Heart left ventricle (tissue), 16 donors: ENCODE measurements around the gene ADPRHL1. TPM values are rescaled to one million over a fixed set of nuclear protein-coding genes. Genes with fewer than 3 reads are reported as not detected.
A peak's percentile ranks its signal among the peaks of the same experiment; 100 is the strongest.

Experiments
- ATAC-seq, 4 donors: fragments of 200-7000 bp; cut with Tn5 transposase; one replicate each; pipeline ENCODE4 v1.9.1; 2020 to 2022; ENCODE audit warnings: moderate library complexity in 4 of 4, mild to moderate bottlenecking in 3 of 4, moderate number of reproducible peaks in 1 of 4
- DNase-seq, 5 donors: peaks; one replicate each; pipeline ENCODE4 v3.0.0-alpha.2; 2020
- H3K27ac ChIP-seq, 12 donors: fragments of 200-600 bp; sonication (generic) in 4 of 12; one replicate each; pipeline versions ENCODE4 v1.5.0 to v1.8.0; 2016 to 2022; ENCODE audit warnings: mild to moderate bottlenecking in 2 of 12
- H3K27me3 ChIP-seq, 9 donors: fragments of 200-600 bp; sonication (generic) in 2 of 9; one replicate each; pipeline versions ENCODE4 v1.5.1 to v1.8.0; 2016 to 2022; ENCODE audit warnings: mild to moderate bottlenecking in 3 of 9
- H3K36me3 ChIP-seq, 9 donors: fragments of 200-600 bp; sonication (generic) in 2 of 9; one replicate each; pipeline versions ENCODE4 v1.5.0 to v1.8.0; 2018 to 2022; ENCODE audit warnings: mild to moderate bottlenecking in 2 of 9
- H3K4me1 ChIP-seq, 12 donors: fragments of 200-600 bp; sonication (generic) in 4 of 12; one replicate each; pipeline versions ENCODE4 v1.5.0 to v1.8.0; 2016 to 2022; ENCODE audit warnings: mild to moderate bottlenecking in 3 of 12
- H3K4me3 ChIP-seq, 12 donors: fragments of 200-600 bp; sonication (generic) in 4 of 12; one replicate each; pipeline versions ENCODE4 v1.5.0 to v1.8.0; 2017 to 2022; ENCODE audit warnings: mild to moderate bottlenecking in 9 of 12, moderate library complexity in 4 of 12
- H3K9me3 ChIP-seq, 12 donors: fragments of 200-600 bp; sonication (generic) in 4 of 12; one replicate each; pipeline versions ENCODE4 v1.5.0 to v1.8.0; 2016 to 2022; ENCODE audit warnings: mild to moderate bottlenecking in 1 of 12
- CTCF ChIP-seq, 12 donors: fragments of 200-600 bp; sonication (generic) in 4 of 12; IDR thresholded peaks; one replicate each; pipeline versions ENCODE4 v1.5.0 to v1.8.0; 2018 to 2022; ENCODE audit warnings: antibody characterized with exemption in 12 of 12, mild to moderate bottlenecking in 5 of 12
- POLR2A ChIP-seq, 2 donors: fragments of 450-650 bp; IDR thresholded peaks; one replicate each; pipeline ENCODE4 v1.6.1; 2017; ENCODE audit warnings: antibody characterized with exemption in 2 of 2, mild to moderate bottlenecking in 2 of 2, moderate library complexity in 2 of 2
- WGBS, 4 donors: extraction: QIAGEN DNeasy Blood & Tissue Kit in 2 of 4; methylation state at CpG; one replicate each; pipeline versions ENCODE4 v1.1.5 to v1.1.7; 2013 to 2018; 5-methylcytosine and 5-hydroxymethylcytosine counted together
- intact Hi-C, 10 donors: fragments of 100-400 bp; cut with DNase I; formaldehyde crosslinking; loops; one replicate each; pipeline versions ENCODE4 v1.11.1 to v1.14.2; 2022
- polyA plus RNA-seq, 2 donors: library from polyadenylated mRNA; stranded (reverse); fragments of 200-250 nt; gene quantifications; one replicate each; pipeline ENCODE4 v1.2.3, GENCODE V29; 2013
- total RNA-seq, 9 donors: library from RNA; depleted of rRNA in 2 of 9; stranded (reverse); fragments of >200 nt in 2 of 9; fragmentation: NEBNext Ultra II Directional in 3 of 9; extraction: Animal tissue kit (Norgen Biotek cat#: 25700) in 3 of 9; gene quantifications; one replicate each; pipeline versions ENCODE4 v1.1.0 to v1.2.4, GENCODE V29; 2016 to 2023
- donor health status: ischemic (EF 13 %, LVEDD 7.1; RV severe dilation, severe dysfunction).
- donor health status: healthy with polysubstance abuse.
- donor health status: DM: no; HTN: yes; CAD: no.
- donor health status: DM: no; HTN: no; CAD: no.
- donor health status: ischemic (EF 25% LVEDD 6.9; RV normal size, moderate dysfunction).
- donor health status: ischemic (EF 25% LVEDD 5.7; RV mildly dilated, moderate dysfunction).
- donor health status: healthy.
- donor health status: DM: yes; HTN: yes; CAD: no.
- donor health status: ischemic (EF 35%, LVEDD 5.7; RV mildly dilated, moderate dysfunction).
- donor health status: nonischemic (EF 11% LVEDD 7.7; RV severe dilation, severe dysfunction).
- donor health status: DM: yes; HTN: yes; CAD: no.
- donor health status: PGD.
- donor health status: ischemic (EF 29% LVEDD 5.4; RV normal size, mild dysfunction).
- donor health status: nonischemic (EF 23%, LVEDD 6.1; RV moderate dilation, normal function).

Gene ADPRHL1
- total and polyA plus RNA-seq, 11 donors: 160 to 774 (median 521) TPM

GRCh38 chr13:113367771-113368170 lies 85.5 kb downstream of the ADPRHL1 start:
- intact Hi-C loops: no loop called here
- no peak for TF ChIP-seq POLR2A (IDR thresholded peaks at IDR 0.05)
- no peak for TF ChIP-seq CTCF (IDR thresholded peaks at IDR 0.05)
- Histone ChIP-seq H3K27me3 (peaks cover 0 to 21% (median 10%) of the 10 kb centered on the region in 9 donors), H3K4me3 (no peak overlapping the region), H3K36me3 (no peaks in the 10 kb centered on the region), H3K27ac (no peak overlapping the region), H3K4me1 (peaks cover 0 to 18% (median 3%) of the 10 kb centered on the region in 12 donors), H3K9me3 (no peaks in the 10 kb centered on the region)
- 78 to 83% (median 78%) methylated on average over 6 of the region's 6 CpGs for WGBS, 4 donors
- DNase-seq: peak in 1 of 5 donors; percentile 15
- no peak for ATAC-seq

GRCh38 chr13:113367020-113367560 lies 86.2 kb downstream of the ADPRHL1 start:
- intact Hi-C loops: no loop called here
- ATAC-seq (no peak), DNase-seq (peak in 1 of 5 donors; percentile 8)
- H3K4me1 ChIP-seq: peaks cover 0 to 18% (median 3%) of the 10 kb centered on the region in 12 donors
- WGBS, 4 donors: 82 to 85% (median 84%) methylated on average over 14 to 15 of the region's 15 CpGs
- H3K9me3 ChIP-seq: no peaks in the 10 kb centered on the region
- H3K36me3 ChIP-seq: no peaks in the 10 kb centered on the region
- no peak overlapping the region for H3K27ac ChIP-seq
- TF ChIP-seq POLR2A (IDR thresholded peaks at IDR 0.05) (no peak), CTCF (IDR thresholded peaks at IDR 0.05) (no peak)
- no peak overlapping the region for H3K4me3 ChIP-seq
- peaks cover 0 to 27% (median 10%) of the 10 kb centered on the region in 9 donors for H3K27me3 ChIP-seq

- 73 to 82% (median 78%) methylated on average over 4 to 9 of the region's 9 CpGs for WGBS, 4 donors
- no peak for TF ChIP-seq POLR2A (IDR thresholded peaks at IDR 0.05)
- no peak for TF ChIP-seq CTCF (IDR thresholded peaks at IDR 0.05)
Measured at GRCh38 chr13:113365971-113366588, 87.2 kb downstream of the ADPRHL1 start.

GRCh38 chr13:113365583-113365970 lies 87.7 kb downstream of the ADPRHL1 start:
- no peaks in the 10 kb centered on the region for H3K36me3 ChIP-seq
- H3K27me3 ChIP-seq: peaks cover 0 to 37% (median 10%) of the 10 kb centered on the region in 9 donors
- H3K4me1 ChIP-seq: peaks cover 0 to 18% (median 3%) of the 10 kb centered on the region in 12 donors
- intact Hi-C loops: no loop called here
- 91 to 95% (median 95%) methylated on average over 22 of the region's 22 CpGs for WGBS, 4 donors
- DNase-seq: peak in 1 of 5 donors; percentile 15
- TF ChIP-seq CTCF (IDR thresholded peaks at IDR 0.05) (no peak), POLR2A (IDR thresholded peaks at IDR 0.05) (no peak)
- no peak overlapping the region for H3K4me3 ChIP-seq
- no peak for ATAC-seq
- no peak overlapping the region for H3K27ac ChIP-seq
- H3K9me3 ChIP-seq: no peaks in the 10 kb centered on the region

More at GRCh38 chr13:113365971-113366588, 87.2 kb downstream of the ADPRHL1 start:
- DNase-seq: peak in 1 of 5 donors; percentile 18
- intact Hi-C loops: no loop called here
- Histone ChIP-seq H3K9me3 (no peaks in the 10 kb centered on the region), H3K27ac (no peak overlapping the region), H3K4me1 (peaks cover 0 to 18% (median 3%) of the 10 kb centered on the region in 12 donors), H3K36me3 (no peaks in the 10 kb centered on the region), H3K4me3 (no peak overlapping the region), H3K27me3 (peaks cover 0 to 33% (median 10%) of the 10 kb centered on the region in 9 donors)
- ATAC-seq: peak in 1 of 4 donors; percentile 4
